H1 (cell line): ENCODE measurements around the gene CYP4F11. TPM values are rescaled to one million over a fixed set of nuclear protein-coding genes. Genes with fewer than 3 reads are reported as not detected.

Experiments
- BCL11A ChIP-seq, 2 experiments: IDR thresholded peaks; one replicate each; pipeline ENCODE4 v1.6.1; 2011; ENCODE audit warnings: low read depth in 2 of 2, low read length in 2 of 2, mild to moderate bottlenecking in 2 of 2
- NANOG ChIP-seq: IDR thresholded peaks from 2 replicates; pipeline ENCODE4 v1.6.1; 2011; ENCODE audit warnings: low read length, low read depth, mild to moderate bottlenecking, inconsistent platforms; ENCODE audit not compliant: insufficient read depth, poor library complexity, severe bottlenecking
- YY1 ChIP-seq: IDR thresholded peaks from 2 replicates; pipeline ENCODE4 v1.6.1; 2011; ENCODE audit warnings: low read depth, mild to moderate bottlenecking, low read length
- polyA plus RNA-seq, 7 experiments: library from polyadenylated mRNA; depleted of rRNA in 3 of 7; stranded (reverse) in 5 of 7; unstranded in 2 of 7; fragments of >200 nt in 5 of 7; fragments of 200-250 nt in 2 of 7; gene quantifications; 1 replicate in 5 of 7; 2 replicates in 1 of 7; 4 replicates in 1 of 7; pipeline versions ENCODE4 v1.2.1 to v1.2.3, GENCODE V29; 2011 to 2013; ENCODE audit warnings: missing spikeins in 2 of 7, mixed read lengths in 2 of 7
- total RNA-seq: library from RNA; stranded (reverse); fragmentation: NEBNext Ultra II Directional; extraction: Animal tissue kit (Norgen Biotek cat#: 25700); gene quantifications from 2 replicates; pipeline ENCODE4 v1.2.1, GENCODE V29; 2021

Gene CYP4F11
- total and polyA plus RNA-seq, 2 of the 8 experiments (the other 6 are each of a cell fraction or from before 2014, with no cell fraction given): not detected

GRCh38 chr19:15977690-15978089, 43.4 kb upstream of the CYP4F11 start (continued):
- TF ChIP-seq BCL11A (IDR thresholded peaks at IDR 0.05; ENCODE audit: low read depth in 2 of 2, low read length in 2 of 2) (no peak), NANOG (no peak), YY1 (no peak)
- TF ChIP-seq, all 59 proteins: peak for 0
